Retinal pigment epithelial cell (primary cell): ENCODE measurements around the gene KDM3A.

Experiments
- DNase-seq: peaks from one replicate; pipeline ENCODE4 v3.0.0-alpha.2; 2010; ENCODE audit warnings: low read depth
- H3K4me3 ChIP-seq: 2 replicates; pipeline ENCODE4 v1.5.1; 2011; ENCODE audit warnings: mild to moderate bottlenecking, low read length, control low read depth, moderate library complexity
- TF ChIP-seq, protein P1 (sequence below): conservative IDR thresholded peaks from 2 replicates; pipeline ENCODE4 v1.5.1; 2011; ENCODE audit warnings: low read depth, low read length, control low read depth, inconsistent platforms

KDM3A gene

DNA sequence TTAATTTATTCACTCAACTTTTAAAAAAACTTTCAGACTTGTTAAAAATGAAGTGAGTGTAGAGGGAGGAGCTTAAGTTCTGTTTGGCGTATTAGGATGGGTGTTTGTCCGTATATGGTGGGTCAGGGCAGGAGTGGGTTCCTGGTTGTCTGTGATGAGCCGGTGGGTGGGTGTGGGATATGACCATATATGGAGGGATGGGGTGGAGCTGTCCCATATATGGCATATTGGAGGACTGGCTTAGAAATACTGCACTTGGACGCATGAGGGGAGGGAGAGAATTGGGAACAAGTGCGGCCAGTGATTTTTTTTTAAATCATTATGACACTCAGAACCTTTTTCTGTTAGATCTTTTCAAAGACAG is 1.5 kb downstream of the KDM3A start:
- TF ChIP-seq, protein P1, sequence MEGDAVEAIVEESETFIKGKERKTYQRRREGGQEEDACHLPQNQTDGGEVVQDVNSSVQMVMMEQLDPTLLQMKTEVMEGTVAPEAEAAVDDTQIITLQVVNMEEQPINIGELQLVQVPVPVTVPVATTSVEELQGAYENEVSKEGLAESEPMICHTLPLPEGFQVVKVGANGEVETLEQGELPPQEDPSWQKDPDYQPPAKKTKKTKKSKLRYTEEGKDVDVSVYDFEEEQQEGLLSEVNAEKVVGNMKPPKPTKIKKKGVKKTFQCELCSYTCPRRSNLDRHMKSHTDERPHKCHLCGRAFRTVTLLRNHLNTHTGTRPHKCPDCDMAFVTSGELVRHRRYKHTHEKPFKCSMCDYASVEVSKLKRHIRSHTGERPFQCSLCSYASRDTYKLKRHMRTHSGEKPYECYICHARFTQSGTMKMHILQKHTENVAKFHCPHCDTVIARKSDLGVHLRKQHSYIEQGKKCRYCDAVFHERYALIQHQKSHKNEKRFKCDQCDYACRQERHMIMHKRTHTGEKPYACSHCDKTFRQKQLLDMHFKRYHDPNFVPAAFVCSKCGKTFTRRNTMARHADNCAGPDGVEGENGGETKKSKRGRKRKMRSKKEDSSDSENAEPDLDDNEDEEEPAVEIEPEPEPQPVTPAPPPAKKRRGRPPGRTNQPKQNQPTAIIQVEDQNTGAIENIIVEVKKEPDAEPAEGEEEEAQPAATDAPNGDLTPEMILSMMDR, result no peak

DNA sequence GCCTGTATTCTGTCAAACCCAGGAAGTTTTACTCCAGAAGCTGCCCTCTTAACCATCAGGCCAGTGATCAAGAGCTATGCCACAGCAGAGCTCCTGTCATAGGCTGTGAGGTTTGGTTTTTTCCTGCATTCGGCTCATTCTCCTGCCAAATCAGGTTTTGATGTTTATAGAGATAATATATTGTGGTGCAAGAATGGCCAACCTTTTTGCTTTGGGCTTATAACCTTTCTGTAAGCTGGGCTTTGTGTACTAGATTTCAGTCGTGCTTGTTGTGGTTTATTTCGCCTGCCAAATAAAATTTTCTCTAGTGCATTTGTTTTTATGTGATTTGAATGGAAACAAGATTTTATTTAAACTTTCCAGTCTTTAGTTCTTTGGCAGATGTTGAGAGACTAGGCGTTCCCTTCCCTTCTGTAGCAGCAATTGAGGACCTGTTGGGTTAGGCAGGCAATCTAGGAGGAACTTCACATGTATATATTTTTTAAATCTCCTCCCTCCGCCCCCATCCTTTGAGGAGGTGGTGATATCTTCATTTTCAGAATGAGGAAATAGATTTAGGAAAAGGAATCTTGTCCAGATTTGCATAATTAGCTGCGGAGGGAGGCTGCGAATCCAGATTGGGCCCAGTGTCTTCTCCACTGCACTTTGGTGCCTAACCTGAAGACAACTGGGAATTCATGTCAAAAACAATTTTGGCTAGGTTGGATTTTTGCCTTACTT is 2.6 kb downstream of the KDM3A start:
- TF ChIP-seq, protein P1, result no peak
- DNase-seq, result no peak
- H3K4me3 ChIP-seq, result peak overlapping the region; percentile 83

More for the DNA sequence above, 1.5 kb downstream of the KDM3A start:
- DNase-seq, result peak; percentile 81
- peak overlapping the region; percentile 83 for H3K4me3 ChIP-seq

DNA sequence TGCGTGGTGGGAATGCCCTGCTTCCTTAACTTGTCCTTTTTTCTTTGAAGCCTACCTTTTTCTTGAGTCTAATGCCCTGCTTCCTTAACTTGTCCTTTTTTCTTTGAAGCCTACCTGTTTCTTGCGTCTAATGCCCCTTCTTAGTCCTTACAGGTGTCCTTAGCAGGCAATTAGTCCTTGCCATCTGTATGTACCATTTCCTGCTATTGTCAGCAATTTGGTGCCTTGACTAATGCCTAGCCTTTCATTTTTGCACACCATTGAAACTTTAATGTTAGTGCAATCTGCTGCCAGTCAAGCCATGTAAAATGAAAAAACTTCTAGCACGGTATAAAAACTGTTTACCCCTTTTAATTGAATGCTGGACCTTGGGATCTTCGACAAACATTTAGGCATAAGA is 4.3 kb downstream of the KDM3A start:
- TF ChIP-seq, protein P1, result no peak
- no peak overlapping the region for H3K4me3 ChIP-seq
- DNase-seq, result no peak

DNA sequence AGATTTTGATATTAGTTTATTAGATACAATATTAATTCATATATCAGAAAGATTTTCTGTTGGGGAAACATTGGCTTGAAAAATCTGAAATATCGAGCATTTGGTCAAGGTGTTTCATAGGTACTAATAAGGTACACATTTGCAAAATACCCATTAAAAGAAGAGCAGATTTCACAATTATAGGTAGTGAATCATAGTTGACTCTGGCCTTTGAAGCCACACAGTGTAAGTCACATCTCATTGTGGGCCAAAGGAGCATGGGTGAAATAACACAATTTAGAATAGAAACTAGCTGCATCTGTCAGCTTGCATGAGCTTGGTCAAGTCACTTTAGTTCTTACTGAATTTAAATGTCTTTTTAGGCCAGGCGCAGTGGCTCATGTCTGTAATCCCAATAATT is 4.9 kb downstream of the KDM3A start:
- TF ChIP-seq, protein P1, result no peak
- H3K4me3 ChIP-seq, result no peak overlapping the region

DNA sequence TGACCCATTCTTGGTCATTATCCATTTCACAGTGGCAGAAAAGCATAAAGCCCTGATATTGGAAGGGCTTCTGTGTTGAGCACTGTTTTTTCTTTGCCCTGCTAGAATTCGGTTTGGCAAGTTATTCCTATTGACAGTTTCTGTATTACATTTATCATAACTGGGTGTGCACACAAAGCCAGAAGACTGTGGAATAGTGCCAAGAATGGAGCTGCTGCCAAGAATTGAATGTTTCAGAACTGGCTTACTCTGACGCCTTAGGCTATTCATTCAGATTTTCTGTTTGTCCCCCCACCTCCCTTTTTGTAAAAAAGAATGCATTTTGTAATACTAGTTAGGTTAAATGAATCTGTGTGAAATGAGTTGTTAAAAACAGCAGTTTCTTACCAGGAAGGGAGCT is 12.7 kb downstream of the KDM3A start:
- no peak for DNase-seq
- TF ChIP-seq, protein P1, result no peak
- no peak overlapping the region for H3K4me3 ChIP-seq

More for the DNA sequence above, 4.9 kb downstream of the KDM3A start:
- no peak for DNase-seq

DNA sequence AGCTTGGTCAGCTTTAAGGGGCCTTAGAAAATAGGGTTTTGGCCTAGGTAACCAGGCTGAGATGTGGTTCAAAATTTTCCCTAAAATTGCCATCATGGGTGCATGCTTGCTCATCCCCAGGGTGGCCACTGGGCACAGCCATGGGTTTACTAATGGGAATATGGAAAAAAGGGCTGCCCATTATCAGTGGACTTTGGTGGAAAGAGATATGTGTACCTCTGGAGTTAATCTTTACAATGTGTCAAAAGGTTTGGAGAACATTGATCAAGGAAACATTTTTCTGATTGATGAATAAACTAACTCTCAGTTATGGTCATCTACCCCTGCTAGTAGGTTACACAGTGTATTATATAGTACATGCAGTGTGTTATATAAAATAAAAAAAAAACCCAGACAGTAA is 13.1 kb downstream of the KDM3A start:
- TF ChIP-seq, protein P1, result no peak
- no peak for DNase-seq
- H3K4me3 ChIP-seq, result no peak overlapping the region

- no peak for DNase-seq
- no peak overlapping the region for H3K4me3 ChIP-seq
- TF ChIP-seq, protein P1, result no peak
Observed at GRCh38 chr2:86455181-86455580, 14.0 kb downstream of the KDM3A start.
